Body of pancreas (tissue), 4 donors: Measurements from ENCODE around the gene EIF3A. TPM values are rescaled to one million over a fixed set of nuclear protein-coding genes. Genes with fewer than 3 reads are reported as not detected.
A peak's percentile ranks its signal among the peaks of the same experiment; 100 is the strongest.
"Not testable (repeated sequence)": the region's sequence is repeated elsewhere in the genome, so short reads cannot be mapped to it uniquely, and the experiment has no call there.

ENCODE experiments used
- ATAC-seq: fragments of 150-250 bp; one replicate; pipeline ENCODE4 v1.9.1; 2016
- DNase-seq, 4 donors: peaks; one replicate each; pipeline ENCODE4 v3.0.0-alpha.2; 2019
- H3K27ac ChIP-seq, 4 donors: fragments of 200-600 bp; sonication (generic); 1 replicate in 3 of 4; 2 replicates in 1 of 4; pipeline versions ENCODE4 v1.5.1 to v1.6.1; 2016 to 2019; ENCODE audit warnings: mild to moderate bottlenecking in 1 of 4, mixed read lengths in 1 of 4, moderate library complexity in 1 of 4
- H3K27me3 ChIP-seq, 2 donors: fragments of 200-600 bp; sonication (generic); one replicate each; pipeline ENCODE4 v1.6.0; 2016; ENCODE audit warnings: mild to moderate bottlenecking in 1 of 2
- H3K36me3 ChIP-seq, 2 donors: fragments of 200-600 bp; sonication (generic); replicated peaks in 1 of 2; 2 replicates each; pipeline ENCODE4 v1.5.1; 2016; ENCODE audit warnings: low read depth in 2 of 2; ENCODE audit not compliant: insufficient read depth in 1 of 2
- H3K4me1 ChIP-seq: fragments of 200-600 bp; sonication (generic); one replicate; pipeline ENCODE4 v1.6.0; 2016
- H3K4me3 ChIP-seq, 2 donors: fragments of 200-600 bp; sonication (generic); 1 replicate in 1 of 2; 2 replicates in 1 of 2; pipeline ENCODE4 v1.5.1; 2016 to 2019
- H3K9me3 ChIP-seq, 3 donors: fragments of 200-600 bp; sonication (generic); 1 replicate in 2 of 3; 2 replicates in 1 of 3; pipeline ENCODE4 v1.5.1; 2016
- POLR2A ChIP-seq, 3 donors: fragments of 450-650 bp; IDR thresholded peaks; one replicate each; pipeline ENCODE4 v1.6.1; 2016; ENCODE audit warnings: antibody characterized with exemption in 3 of 3, mild to moderate bottlenecking in 2 of 3
- WGBS, 2 donors: methylation state at CpG; one replicate each; pipeline ENCODE4 v1.1.5; 2017; 5-methylcytosine and 5-hydroxymethylcytosine counted together
- intact Hi-C: fragments of 100-400 bp; cut with DNase I; formaldehyde crosslinking; loops from one replicate; pipeline ENCODE4 v1.15.1; 2023
- total RNA-seq, 2 donors: library from RNA; depleted of rRNA; stranded (reverse); fragments of >200 nt; gene quantifications; one replicate each; pipeline ENCODE4 v1.1.0, GENCODE V29; 2016
- TF ChIP-seq, protein P1 (sequence below), 7 experiments: fragments of 450-650 bp in 4 of 7; fragments of 200-600 bp in 3 of 7; sonication (generic) in 3 of 7; IDR thresholded peaks; one replicate each; pipeline ENCODE4 v1.5.1; 2016 to 2019; ENCODE audit warnings: antibody characterized with exemption in 7 of 7

Gene EIF3A
- total RNA-seq, 2 donors from 2014 or later, result 107 to 114 TPM

DNA sequence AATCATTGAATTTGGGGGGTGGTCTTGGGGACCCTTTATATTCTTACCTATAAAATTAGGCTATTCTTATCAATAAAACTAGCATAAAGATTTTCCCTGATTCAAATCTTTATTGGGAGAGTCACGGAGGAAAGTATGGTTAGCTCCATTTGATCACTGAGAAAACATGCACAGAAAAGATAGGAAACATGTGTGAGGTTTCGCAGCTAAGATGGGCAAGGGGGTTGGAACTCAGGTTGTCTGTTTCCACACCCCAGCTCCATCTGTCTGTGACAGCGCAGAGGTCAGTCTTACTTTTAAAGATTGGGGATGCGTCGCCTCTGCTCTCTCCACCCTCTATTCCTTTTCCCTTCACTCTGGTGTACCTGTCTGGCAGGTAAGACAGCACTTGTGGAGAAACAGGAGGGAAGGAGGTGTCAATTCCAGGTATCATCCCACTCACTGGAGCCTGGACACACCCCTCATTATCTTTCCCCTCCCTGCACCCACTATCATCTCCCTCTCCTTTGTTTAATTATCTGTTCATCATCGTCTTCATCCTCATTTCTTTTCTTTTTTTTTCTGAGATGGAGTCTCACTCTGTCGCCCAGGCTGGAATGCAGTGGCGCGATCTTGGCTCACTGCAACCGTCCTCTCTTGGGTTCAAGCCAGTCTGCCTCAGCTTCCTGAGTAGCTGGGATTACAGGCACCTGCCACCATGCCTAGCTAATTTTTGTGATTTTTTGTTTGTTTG is 20.9 kb upstream of the EIF3A start:
- ATAC-seq, result no peak
- H3K4me3 ChIP-seq, result no peak overlapping the region
- H3K27me3 ChIP-seq, result no peaks in the 10 kb centered on the region
- no peaks in the 10 kb centered on the region for H3K36me3 ChIP-seq
- no peak overlapping the region for H3K27ac ChIP-seq
- intact Hi-C loops, result no loop called here
- TF ChIP-seq, protein P1, sequence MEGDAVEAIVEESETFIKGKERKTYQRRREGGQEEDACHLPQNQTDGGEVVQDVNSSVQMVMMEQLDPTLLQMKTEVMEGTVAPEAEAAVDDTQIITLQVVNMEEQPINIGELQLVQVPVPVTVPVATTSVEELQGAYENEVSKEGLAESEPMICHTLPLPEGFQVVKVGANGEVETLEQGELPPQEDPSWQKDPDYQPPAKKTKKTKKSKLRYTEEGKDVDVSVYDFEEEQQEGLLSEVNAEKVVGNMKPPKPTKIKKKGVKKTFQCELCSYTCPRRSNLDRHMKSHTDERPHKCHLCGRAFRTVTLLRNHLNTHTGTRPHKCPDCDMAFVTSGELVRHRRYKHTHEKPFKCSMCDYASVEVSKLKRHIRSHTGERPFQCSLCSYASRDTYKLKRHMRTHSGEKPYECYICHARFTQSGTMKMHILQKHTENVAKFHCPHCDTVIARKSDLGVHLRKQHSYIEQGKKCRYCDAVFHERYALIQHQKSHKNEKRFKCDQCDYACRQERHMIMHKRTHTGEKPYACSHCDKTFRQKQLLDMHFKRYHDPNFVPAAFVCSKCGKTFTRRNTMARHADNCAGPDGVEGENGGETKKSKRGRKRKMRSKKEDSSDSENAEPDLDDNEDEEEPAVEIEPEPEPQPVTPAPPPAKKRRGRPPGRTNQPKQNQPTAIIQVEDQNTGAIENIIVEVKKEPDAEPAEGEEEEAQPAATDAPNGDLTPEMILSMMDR (IDR thresholded peaks at IDR 0.05), result no peak
- no peak for TF ChIP-seq POLR2A (IDR thresholded peaks at IDR 0.05)
- DNase-seq, result no peak
- H3K9me3 ChIP-seq, result no peaks in the 10 kb centered on the region
- peaks cover 8% of the 10 kb centered on the region for H3K4me1 ChIP-seq
- WGBS, 2 donors, result 56 to 61% methylated on average over 10 of the region's 10 CpGs

DNA sequence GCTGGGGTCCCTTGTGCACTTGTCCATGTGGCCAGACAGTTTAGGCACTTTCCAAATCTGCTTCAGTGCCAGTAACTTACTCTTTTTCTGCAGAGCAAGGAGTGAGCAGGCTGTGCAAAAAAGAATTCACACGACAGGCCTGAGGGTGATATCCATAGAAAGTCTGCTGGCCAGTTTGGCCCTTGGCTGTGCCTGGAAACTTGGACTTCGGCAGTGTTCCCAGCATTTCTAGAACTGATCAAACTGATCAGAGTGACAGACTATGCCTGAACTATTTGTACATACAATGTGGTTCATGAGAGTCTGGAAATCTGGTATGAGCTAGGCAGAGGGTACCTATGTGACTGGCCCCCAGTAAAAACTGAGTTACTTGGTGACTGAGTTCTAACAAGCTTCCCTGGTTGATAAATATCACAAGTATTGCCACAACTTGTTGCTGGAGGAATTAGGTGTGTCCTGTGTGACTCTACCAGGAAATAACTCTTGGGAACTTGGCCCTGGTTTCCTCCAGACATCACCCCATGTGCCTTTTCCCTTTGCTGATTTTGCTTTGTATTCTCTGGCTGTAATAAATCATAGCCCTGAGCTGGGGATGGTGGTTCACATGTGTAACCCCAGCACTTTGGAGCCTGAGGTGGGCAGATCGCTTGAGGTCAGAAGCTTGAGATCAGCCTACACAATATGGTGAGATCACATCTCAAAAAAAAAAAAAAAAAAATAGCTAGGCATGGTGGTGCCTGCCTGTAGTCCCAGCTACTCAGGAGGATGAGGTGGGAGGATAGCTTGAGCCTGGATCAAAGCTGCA is 20.0 kb upstream of the EIF3A start:
- Histone ChIP-seq H3K4me1 (peaks cover 8% of the 10 kb centered on the region), H3K9me3 (no peaks in the 10 kb centered on the region), H3K36me3 (no peaks in the 10 kb centered on the region), H3K27ac (peak overlapping the region in 2 of 4 donors; percentile 28 to 38), H3K27me3 (no peaks in the 10 kb centered on the region), H3K4me3 (no peak overlapping the region)
- DNase-seq, result peak in 1 of 4 donors; percentile 11
- intact Hi-C loops, result no loop called here
- TF ChIP-seq POLR2A (IDR thresholded peaks at IDR 0.05), result no peak
- TF ChIP-seq, protein P1 (IDR thresholded peaks at IDR 0.05), result no peak
- WGBS, 2 donors, result 57 to 63% methylated on average over 3 of the region's 3 CpGs
- ATAC-seq, result no peak

DNA sequence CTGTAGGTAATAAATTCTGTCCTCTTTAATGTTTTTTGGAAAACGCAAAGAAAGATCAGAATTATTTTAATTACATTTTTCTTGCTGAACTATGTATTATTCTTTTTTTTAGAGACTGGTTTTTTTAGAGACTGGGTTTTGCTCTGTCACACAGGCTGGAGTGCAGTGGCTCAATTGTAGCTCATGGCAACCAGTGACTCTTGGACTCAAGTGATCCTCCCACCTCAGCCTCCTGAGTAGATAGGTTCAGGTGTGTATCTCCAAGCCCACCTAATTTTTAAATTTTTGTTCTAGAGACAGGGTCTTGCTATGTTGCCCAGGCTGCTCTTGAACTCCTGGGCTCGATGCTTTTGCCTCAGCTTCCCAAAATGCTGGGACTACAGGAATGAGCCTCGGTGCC is 18.0 kb upstream of the EIF3A start:
- no peaks in the 10 kb centered on the region for H3K36me3 ChIP-seq
- no peak for TF ChIP-seq POLR2A (IDR thresholded peaks at IDR 0.05)
- intact Hi-C loops, result no loop called here
- H3K4me3 ChIP-seq, result no peak overlapping the region
- H3K4me1 ChIP-seq, result no peaks in the 10 kb centered on the region
- DNase-seq (no peak), ATAC-seq (no peak)
- no peaks in the 10 kb centered on the region for H3K27me3 ChIP-seq
- H3K9me3 ChIP-seq, result no peaks in the 10 kb centered on the region
- 85 to 97% methylated on average over 3 of the region's 3 CpGs for WGBS, 2 donors
- H3K27ac ChIP-seq, result no peak overlapping the region

DNA sequence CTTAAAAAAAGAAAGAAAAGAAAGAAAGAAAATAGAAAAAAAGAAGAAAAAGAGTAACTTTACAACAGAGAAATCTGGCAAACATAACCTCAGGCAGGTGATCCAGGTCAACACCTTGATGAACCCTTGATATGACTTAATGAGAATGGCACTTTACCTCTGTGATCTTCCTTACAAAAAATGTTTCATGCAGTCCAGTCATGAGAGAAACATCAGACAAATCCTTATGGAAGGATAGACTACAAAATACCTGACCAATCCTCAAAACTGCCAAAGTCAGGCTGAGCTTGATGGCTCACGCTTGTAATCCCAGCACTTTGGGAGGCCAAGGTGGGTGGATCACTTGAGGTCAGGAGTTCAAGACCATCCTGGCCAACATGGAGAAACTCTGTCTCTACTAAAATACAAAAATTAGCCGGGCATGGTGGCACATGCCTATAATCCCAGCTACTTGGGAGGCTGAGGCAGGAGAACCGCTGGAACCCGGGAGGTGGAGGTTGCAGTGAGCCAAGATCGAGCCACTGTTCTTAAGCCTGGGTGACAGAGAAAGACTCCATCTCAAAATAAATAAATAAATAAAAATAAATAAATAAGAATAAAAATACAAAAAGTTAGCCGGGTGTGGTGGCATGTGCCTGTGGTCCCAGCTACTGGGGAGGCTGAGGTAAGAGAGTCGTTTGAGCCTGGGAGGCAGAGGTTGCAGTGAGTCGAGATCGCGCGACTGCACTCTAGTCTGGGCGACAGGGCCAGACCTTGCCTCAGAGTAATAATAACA is 16.2 kb upstream of the EIF3A start:
- H3K9me3 ChIP-seq, H3K27ac ChIP-seq, H3K36me3 ChIP-seq, H3K27me3 ChIP-seq, H3K4me3 ChIP-seq, ATAC-seq, H3K4me1 ChIP-seq, intact Hi-C loops, DNase-seq: not testable (repeated sequence)
- 89 to 92% methylated on average over 12 of the region's 12 CpGs for WGBS, 2 donors

DNA sequence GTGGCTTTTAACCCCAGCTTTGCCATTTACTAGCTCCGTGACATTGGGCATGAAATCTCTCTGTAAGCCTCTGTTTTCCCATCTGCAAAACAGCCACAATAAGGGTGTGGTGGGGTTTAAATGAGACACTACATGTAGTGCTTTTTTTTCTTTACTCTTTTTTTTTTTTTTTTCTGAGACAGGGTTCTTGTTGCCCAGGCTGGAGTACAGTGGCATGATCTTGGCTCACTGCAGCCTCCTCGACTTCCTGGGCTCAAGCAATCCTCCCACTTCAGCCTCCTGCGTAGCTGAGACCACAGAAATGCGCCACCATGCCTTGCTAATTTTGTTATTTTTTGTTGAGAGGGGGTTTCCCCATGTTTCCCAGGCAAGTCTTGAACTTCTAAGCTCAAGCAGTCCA is 15.0 kb upstream of the EIF3A start:
- no peak for DNase-seq
- ATAC-seq, result no peak

DNA sequence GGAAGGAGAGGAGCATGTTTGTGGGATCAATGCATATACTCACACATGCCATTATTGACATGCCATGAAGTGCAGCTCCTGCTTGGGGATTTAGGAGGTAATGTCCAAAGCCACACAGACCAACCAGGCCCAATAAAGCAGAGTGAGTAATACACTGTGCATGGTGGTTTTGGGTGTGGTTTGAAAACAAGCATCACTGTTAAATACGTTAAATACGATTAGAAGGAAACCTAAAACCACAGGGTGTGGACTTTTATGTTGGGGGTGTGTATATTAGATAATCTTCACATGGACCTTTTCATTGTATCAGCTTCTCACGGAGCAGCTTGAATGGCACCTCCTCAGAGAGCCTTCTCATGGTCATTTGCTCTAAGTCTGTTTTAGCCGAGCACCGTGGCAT is 10.4 kb upstream of the EIF3A start:
- H3K36me3 ChIP-seq, result no peaks in the 10 kb centered on the region
- no peak for TF ChIP-seq POLR2A (IDR thresholded peaks at IDR 0.05)
- TF ChIP-seq, protein P1 (IDR thresholded peaks at IDR 0.05), result no peak
- no peaks in the 10 kb centered on the region for H3K27me3 ChIP-seq
- no peak for ATAC-seq
- no peaks in the 10 kb centered on the region for H3K4me1 ChIP-seq
- intact Hi-C loops, result no loop called here
- no peak overlapping the region for H3K27ac ChIP-seq
- 73 to 82% methylated on average over 5 of the region's 5 CpGs for WGBS, 2 donors
- H3K4me3 ChIP-seq, result no peak overlapping the region
- H3K9me3 ChIP-seq, result no peaks in the 10 kb centered on the region
- DNase-seq, result no peak

More for the DNA sequence above, 15.0 kb upstream of the EIF3A start:
- intact Hi-C loops, result no loop called here
- 61 to 72% methylated on average over 4 of the region's 4 CpGs for WGBS, 2 donors
- no peak overlapping the region for H3K27ac ChIP-seq
- H3K9me3 ChIP-seq, result no peaks in the 10 kb centered on the region
- no peaks in the 10 kb centered on the region for H3K4me1 ChIP-seq
- H3K4me3 ChIP-seq, result no peak overlapping the region
- TF ChIP-seq POLR2A (IDR thresholded peaks at IDR 0.05), result no peak
- H3K36me3 ChIP-seq, result no peaks in the 10 kb centered on the region
- no peaks in the 10 kb centered on the region for H3K27me3 ChIP-seq
